ENCODE results near the gene CST2. TPM values are rescaled to one million over a fixed set of nuclear protein-coding genes. Genes with fewer than 3 reads are reported as not detected.
A peak's percentile ranks its signal among the peaks of the same experiment; 100 is the strongest.
"Not testable (repeated sequence)": the region's sequence is repeated elsewhere in the genome, so short reads cannot be mapped to it uniquely, and the experiment has no call there.

CST2 gene
- total RNA-seq, 1 donor from 2014 or later, result not detected

DNA sequence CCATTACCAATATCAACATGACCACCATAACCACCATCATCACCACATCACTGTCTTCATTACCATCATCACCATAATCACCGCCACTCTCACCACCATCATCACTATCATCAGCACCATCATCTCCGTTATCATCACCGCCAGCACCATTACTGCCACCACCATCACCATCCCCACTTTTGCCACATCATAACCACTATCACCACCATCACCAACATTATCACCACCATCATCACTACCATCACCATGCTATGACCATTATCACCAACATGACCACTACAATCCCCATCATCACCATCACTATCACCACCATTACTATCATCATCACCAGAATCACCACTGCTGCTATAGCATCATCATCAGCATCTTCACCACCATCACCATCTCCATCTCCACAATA, 25.7 kb downstream of the CST2 start:
- H3K36me3 Mint-ChIP-seq (ENCODE audit: low read depth, unreplicated experiment), result no peaks in the 10 kb centered on the region
- peaks cover 7% of the 10 kb centered on the region for H3K4me1 Mint-ChIP-seq (ENCODE audit: unreplicated experiment)
- H3K27me3 Mint-ChIP-seq (ENCODE audit: unreplicated experiment), result no peaks in the 10 kb centered on the region
- no peak overlapping the region for H3K4me3 Mint-ChIP-seq (ENCODE audit: unreplicated experiment)
- H3K27ac Mint-ChIP-seq (ENCODE audit: unreplicated experiment), result no peak overlapping the region
- no peak for DNase-seq (ENCODE audit: low spot score)
- TF ChIP-seq, protein P1, sequence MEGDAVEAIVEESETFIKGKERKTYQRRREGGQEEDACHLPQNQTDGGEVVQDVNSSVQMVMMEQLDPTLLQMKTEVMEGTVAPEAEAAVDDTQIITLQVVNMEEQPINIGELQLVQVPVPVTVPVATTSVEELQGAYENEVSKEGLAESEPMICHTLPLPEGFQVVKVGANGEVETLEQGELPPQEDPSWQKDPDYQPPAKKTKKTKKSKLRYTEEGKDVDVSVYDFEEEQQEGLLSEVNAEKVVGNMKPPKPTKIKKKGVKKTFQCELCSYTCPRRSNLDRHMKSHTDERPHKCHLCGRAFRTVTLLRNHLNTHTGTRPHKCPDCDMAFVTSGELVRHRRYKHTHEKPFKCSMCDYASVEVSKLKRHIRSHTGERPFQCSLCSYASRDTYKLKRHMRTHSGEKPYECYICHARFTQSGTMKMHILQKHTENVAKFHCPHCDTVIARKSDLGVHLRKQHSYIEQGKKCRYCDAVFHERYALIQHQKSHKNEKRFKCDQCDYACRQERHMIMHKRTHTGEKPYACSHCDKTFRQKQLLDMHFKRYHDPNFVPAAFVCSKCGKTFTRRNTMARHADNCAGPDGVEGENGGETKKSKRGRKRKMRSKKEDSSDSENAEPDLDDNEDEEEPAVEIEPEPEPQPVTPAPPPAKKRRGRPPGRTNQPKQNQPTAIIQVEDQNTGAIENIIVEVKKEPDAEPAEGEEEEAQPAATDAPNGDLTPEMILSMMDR (IDR thresholded peaks at IDR 0.05; ENCODE audit: unreplicated experiment), result no peak
- H3K9me3 Mint-ChIP-seq (ENCODE audit: unreplicated experiment), result no peaks in the 10 kb centered on the region

DNA sequence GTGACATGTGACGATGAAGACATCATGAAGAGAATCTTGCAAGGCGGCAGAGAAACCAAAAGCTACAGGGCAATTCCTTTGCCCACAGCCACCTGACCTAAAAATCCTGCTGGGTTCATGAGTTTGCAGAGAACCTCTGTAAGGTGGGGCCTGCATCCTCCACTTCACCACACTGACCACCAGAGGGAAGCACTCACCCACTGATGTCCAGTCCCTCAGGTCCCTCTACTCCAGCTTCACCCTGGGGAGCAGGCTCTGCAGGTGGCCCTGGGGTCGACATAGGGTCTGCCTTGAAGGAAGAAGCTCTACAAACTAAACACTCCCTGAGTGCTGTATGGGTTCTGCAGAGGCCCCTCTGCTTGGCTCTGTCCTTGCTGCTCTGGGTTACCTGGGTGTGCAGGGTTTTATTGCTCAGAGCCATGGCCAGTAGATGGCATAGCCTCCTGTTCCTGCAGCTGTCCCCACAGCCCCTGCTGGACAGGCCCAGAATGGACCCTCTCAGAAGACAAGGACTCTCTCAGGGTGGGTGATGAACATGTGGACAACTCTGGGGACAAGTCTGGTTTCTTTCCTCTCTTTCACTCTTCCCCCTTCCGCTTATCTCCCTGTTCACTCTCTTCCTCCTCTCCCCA, 27.2 kb downstream of the CST2 start:
- not testable (repeated sequence) for H3K27me3 Mint-ChIP-seq (ENCODE audit: unreplicated experiment); H3K36me3 Mint-ChIP-seq (ENCODE audit: low read depth, unreplicated experiment); H3K9me3 Mint-ChIP-seq (ENCODE audit: unreplicated experiment); H3K4me1 Mint-ChIP-seq (ENCODE audit: unreplicated experiment); H3K27ac Mint-ChIP-seq (ENCODE audit: unreplicated experiment); H3K4me3 Mint-ChIP-seq (ENCODE audit: unreplicated experiment)
- TF ChIP-seq, protein P1 (IDR thresholded peaks at IDR 0.05; ENCODE audit: unreplicated experiment), result peak; percentile 75
- DNase-seq (ENCODE audit: low spot score), result peak; percentile 58

DNA sequence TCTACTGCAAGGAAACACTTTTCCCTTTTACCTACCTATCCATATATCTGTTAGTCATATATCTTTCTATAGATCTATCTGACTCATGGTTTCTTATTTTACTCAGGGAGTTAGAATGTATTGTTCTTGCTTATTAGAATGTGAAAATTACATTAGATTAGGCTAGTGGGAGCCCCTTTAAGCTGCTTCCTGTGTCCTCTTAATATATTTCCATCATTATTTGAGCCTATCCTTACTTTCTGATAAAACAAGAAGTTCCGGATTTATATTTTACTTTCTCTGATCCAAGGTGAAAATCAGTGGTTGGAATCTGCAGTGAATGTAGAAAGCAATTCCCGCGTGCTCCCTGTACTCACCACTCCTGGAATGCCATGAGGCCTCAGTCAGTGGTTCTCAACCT, 31.0 kb downstream of the CST2 start:
- H3K4me1 Mint-ChIP-seq (ENCODE audit: unreplicated experiment), result peaks cover 7% of the 10 kb centered on the region
- no peak for DNase-seq (ENCODE audit: low spot score)
- TF ChIP-seq, protein P1 (IDR thresholded peaks at IDR 0.05; ENCODE audit: unreplicated experiment), result no peak
- no peaks in the 10 kb centered on the region for H3K9me3 Mint-ChIP-seq (ENCODE audit: unreplicated experiment)
- no peaks in the 10 kb centered on the region for H3K36me3 Mint-ChIP-seq (ENCODE audit: low read depth, unreplicated experiment)
- H3K4me3 Mint-ChIP-seq (ENCODE audit: unreplicated experiment), result no peak overlapping the region
- no peaks in the 10 kb centered on the region for H3K27me3 Mint-ChIP-seq (ENCODE audit: unreplicated experiment)
- no peak overlapping the region for H3K27ac Mint-ChIP-seq (ENCODE audit: unreplicated experiment)

DNA sequence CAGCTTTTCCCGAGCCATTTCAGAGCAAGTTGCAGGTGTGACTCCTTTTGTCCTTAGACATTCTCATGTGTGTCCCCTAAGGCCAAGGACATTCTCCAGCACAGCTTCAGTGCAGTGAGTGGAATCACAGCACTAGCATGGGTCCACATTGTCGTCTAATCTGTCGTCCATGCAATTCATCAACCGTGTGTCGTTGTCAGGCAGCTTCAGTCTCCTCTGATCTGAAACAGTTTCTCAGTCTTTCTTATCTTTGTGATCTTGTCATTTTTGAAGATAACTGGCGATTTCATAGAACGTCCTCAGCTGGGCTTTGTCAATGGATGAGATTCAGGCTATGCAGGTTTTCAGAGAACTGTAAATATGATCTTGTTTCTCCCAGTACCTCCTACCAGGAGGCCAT, 31.7 kb downstream of the CST2 start:
- H3K27me3 Mint-ChIP-seq (ENCODE audit: unreplicated experiment), result no peaks in the 10 kb centered on the region
- H3K4me3 Mint-ChIP-seq (ENCODE audit: unreplicated experiment), result no peak overlapping the region
- peaks cover 7% of the 10 kb centered on the region for H3K4me1 Mint-ChIP-seq (ENCODE audit: unreplicated experiment)
- H3K27ac Mint-ChIP-seq (ENCODE audit: unreplicated experiment), result no peak overlapping the region
- no peaks in the 10 kb centered on the region for H3K36me3 Mint-ChIP-seq (ENCODE audit: low read depth, unreplicated experiment)
- DNase-seq (ENCODE audit: low spot score), result no peak
- no peaks in the 10 kb centered on the region for H3K9me3 Mint-ChIP-seq (ENCODE audit: unreplicated experiment)
- TF ChIP-seq, protein P1 (IDR thresholded peaks at IDR 0.05; ENCODE audit: unreplicated experiment), result no peak

DNA sequence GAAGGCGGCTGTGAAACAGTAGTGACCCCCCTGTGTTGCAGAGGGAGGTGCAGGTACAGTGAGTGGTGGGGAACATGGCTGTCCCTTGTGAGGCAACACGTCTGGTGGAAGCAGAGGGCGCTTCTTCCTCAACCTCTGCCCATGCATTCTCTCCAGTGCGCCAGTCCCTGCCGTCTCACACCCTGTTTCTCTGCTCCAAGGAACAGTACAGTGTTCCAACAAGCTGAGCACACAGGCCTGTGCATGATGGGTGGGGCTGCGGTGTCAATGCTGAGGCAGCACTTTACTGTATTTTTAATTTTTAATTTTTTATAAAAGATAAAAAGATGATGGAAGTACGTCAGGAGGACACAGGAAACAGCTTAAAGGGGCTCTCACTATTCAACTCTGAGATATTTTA, 32.5 kb downstream of the CST2 start:
- TF ChIP-seq, protein P1 (IDR thresholded peaks at IDR 0.05; ENCODE audit: unreplicated experiment), result no peak
- no peak overlapping the region for H3K27ac Mint-ChIP-seq (ENCODE audit: unreplicated experiment)
- no peak for DNase-seq (ENCODE audit: low spot score)

More for the DNA sequence above, 32.5 kb downstream of the CST2 start:
- H3K4me1 Mint-ChIP-seq (ENCODE audit: unreplicated experiment), result peaks cover 7% of the 10 kb centered on the region
- no peaks in the 10 kb centered on the region for H3K36me3 Mint-ChIP-seq (ENCODE audit: low read depth, unreplicated experiment)
- H3K27me3 Mint-ChIP-seq (ENCODE audit: unreplicated experiment), result no peaks in the 10 kb centered on the region
- H3K9me3 Mint-ChIP-seq (ENCODE audit: unreplicated experiment), result no peaks in the 10 kb centered on the region
- no peak overlapping the region for H3K4me3 Mint-ChIP-seq (ENCODE audit: unreplicated experiment)

All from endothelial cell (in vitro differentiated cells).